SU-DHL-6 (cell line): ENCODE measurements around the gene LGALS1.

Experiments used
- H2AFZ ChIP-seq: fragments of 200-600 bp; sonication (generic); 2 replicates; pipeline ENCODE4 v1.6.1; 2014; ENCODE audit warnings: low read depth, mild to moderate bottlenecking, moderate library complexity, mixed read lengths, antibody characterized with exemption, low read length; ENCODE audit not compliant: severe bottlenecking
- H3F3A ChIP-seq: fragments of 200-600 bp; shearing (Covaris generic); 2 replicates; pipeline ENCODE4 v1.6.0; 2016; ENCODE audit warnings: antibody characterized with exemption, mild to moderate bottlenecking; ENCODE audit not compliant: insufficient read depth
- H3K27ac ChIP-seq: fragments of 200-600 bp; sonication (generic); 2 replicates; pipeline ENCODE4 v1.5.1; 2016; ENCODE audit warnings: low read depth, mild to moderate bottlenecking, low read length, moderate library complexity, mixed read lengths
- H3K27me3 ChIP-seq: fragments of 200-600 bp; sonication (generic), shearing (Covaris generic); 2 replicates; pipeline ENCODE4 v1.6.0; 2014; ENCODE audit warnings: mild to moderate bottlenecking, low read length
- H3K36me3 ChIP-seq: fragments of 200-600 bp; sonication (generic); 2 replicates; pipeline ENCODE4 v1.6.1; 2014; ENCODE audit warnings: mild to moderate bottlenecking, low read length, mixed read lengths
- H3K4me2 ChIP-seq: fragments of 300-600, 200-600 bp; shearing (Covaris generic), sonication (generic); 2 replicates; pipeline ENCODE4 v1.6.0; 2014; ENCODE audit warnings: low read length, low read depth, mild to moderate bottlenecking; ENCODE audit not compliant: poor library complexity, severe bottlenecking
- H3K4me3 ChIP-seq: fragments of 200-600 bp; sonication (generic); 2 replicates; pipeline ENCODE4 v1.5.1; 2014; ENCODE audit warnings: antibody characterized with exemption, low read length, mild to moderate bottlenecking, mixed read lengths; ENCODE audit not compliant: insufficient read depth, poor library complexity, severe bottlenecking
- H3K79me2 ChIP-seq: fragments of 200-600 bp; sonication (generic); 2 replicates; pipeline ENCODE4 v1.6.1; 2014; ENCODE audit warnings: mild to moderate bottlenecking, low read length, moderate library complexity; ENCODE audit not compliant: insufficient read depth
- H3K9ac ChIP-seq: fragments of 200-600 bp; sonication (generic); 2 replicates; pipeline ENCODE4 v1.7.0; 2014; ENCODE audit warnings: mild to moderate bottlenecking, low read length
- H3K9me2 ChIP-seq: fragments of 200-600 bp; sonication (generic); replicated peaks from 2 replicates; pipeline ENCODE4 v1.6.1; 2014; ENCODE audit warnings: low read length; ENCODE audit not compliant: insufficient read depth
- H3K9me3 ChIP-seq: fragments of 200-600 bp; sonication (generic); 2 replicates; pipeline ENCODE4 v1.6.1; 2014; ENCODE audit warnings: low read length, mixed read lengths; ENCODE audit not compliant: insufficient read depth
- H4K20me1 ChIP-seq: fragments of 200-600 bp; sonication (generic); 2 replicates; pipeline ENCODE4 v1.6.1; 2014; ENCODE audit warnings: low read depth, mild to moderate bottlenecking, antibody characterized with exemption, low read length, moderate library complexity, mixed read lengths
- EZH2phosphoT487 ChIP-seq: fragments of 200-600 bp; sonication (generic), shearing (Covaris generic); conservative IDR thresholded peaks from 2 replicates; pipeline ENCODE4 v1.6.1; 2018; ENCODE audit warnings: mild to moderate bottlenecking, antibody characterized with exemption, low read length, moderate library complexity, mixed read lengths
- TF ChIP-seq, protein P1 (sequence below): fragments of 200-600 bp; sonication (generic); IDR thresholded peaks from one replicate; pipeline ENCODE4 v1.5.1; 2017; ENCODE audit warnings: antibody characterized with exemption, mild to moderate bottlenecking, low read length, moderate library complexity; ENCODE audit not compliant: insufficient read depth, poor library complexity, severe bottlenecking

Gene LGALS1

DNA sequence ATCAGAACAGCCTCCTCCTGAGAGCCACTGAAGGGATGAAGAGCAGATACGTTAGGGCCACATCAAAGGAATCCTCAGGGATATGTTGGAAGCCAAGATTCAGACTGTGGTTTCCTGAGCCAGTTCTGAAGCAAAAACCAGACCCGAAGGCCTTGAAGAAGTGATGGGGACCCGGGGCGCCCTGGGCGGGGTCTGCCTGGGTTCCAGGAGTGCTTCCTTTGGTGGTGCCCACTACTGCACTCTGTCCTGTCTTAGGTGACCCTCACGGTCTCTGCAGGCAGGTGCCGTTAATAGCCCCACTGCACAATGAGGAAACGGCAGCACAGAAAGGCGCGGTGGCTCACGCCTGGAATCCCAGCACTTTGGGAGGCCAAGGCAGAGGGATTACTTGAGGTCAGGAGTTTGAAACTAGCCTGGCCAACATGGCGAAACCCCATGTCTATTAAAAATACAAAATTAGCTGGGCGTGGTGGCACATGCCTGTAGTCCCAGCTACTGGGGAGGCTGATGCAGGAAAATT lies 48.8 kb upstream of the LGALS1 start:
- H3K4me2 ChIP-seq: peak overlapping the region; percentile 38
- no peak for TF ChIP-seq EZH2phosphoT487
- TF ChIP-seq, protein P1, sequence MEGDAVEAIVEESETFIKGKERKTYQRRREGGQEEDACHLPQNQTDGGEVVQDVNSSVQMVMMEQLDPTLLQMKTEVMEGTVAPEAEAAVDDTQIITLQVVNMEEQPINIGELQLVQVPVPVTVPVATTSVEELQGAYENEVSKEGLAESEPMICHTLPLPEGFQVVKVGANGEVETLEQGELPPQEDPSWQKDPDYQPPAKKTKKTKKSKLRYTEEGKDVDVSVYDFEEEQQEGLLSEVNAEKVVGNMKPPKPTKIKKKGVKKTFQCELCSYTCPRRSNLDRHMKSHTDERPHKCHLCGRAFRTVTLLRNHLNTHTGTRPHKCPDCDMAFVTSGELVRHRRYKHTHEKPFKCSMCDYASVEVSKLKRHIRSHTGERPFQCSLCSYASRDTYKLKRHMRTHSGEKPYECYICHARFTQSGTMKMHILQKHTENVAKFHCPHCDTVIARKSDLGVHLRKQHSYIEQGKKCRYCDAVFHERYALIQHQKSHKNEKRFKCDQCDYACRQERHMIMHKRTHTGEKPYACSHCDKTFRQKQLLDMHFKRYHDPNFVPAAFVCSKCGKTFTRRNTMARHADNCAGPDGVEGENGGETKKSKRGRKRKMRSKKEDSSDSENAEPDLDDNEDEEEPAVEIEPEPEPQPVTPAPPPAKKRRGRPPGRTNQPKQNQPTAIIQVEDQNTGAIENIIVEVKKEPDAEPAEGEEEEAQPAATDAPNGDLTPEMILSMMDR: no peak
- H3K36me3 ChIP-seq: no peaks in the 10 kb centered on the region
- H3K9me3 ChIP-seq: no peaks in the 10 kb centered on the region
- H3K79me2 ChIP-seq: no peaks in the 10 kb centered on the region
- peaks cover 16% of the 10 kb centered on the region for H3F3A ChIP-seq
- no peaks in the 10 kb centered on the region for H3K9me2 ChIP-seq
- H4K20me1 ChIP-seq: no peaks in the 10 kb centered on the region
- peak overlapping the region; percentile 46 for H3K9ac ChIP-seq
- no peak overlapping the region for H2AFZ ChIP-seq
- peak overlapping the region; percentile 85 for H3K27ac ChIP-seq
- no peaks in the 10 kb centered on the region for H3K27me3 ChIP-seq
- H3K4me3 ChIP-seq: no peak overlapping the region

DNA sequence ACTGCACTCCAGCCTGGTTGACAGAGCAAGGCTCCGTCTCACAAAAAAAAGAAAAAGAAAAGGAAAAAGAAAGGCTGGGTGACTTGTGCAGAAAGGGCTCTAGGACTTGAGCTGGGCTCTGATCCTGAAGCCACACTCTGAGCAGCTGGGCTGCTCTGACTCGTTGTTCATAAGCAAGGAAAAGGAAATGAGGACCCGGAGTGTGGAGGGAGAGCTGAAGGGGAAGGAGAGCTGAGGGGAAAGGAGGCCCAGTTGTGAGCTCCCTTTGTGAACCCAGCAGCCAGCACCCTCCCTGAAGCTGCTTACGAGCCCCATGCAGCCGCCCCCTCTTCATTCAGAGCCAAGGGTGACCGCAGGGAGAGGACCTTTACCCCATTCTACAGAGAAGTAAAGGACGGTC lies 48.3 kb upstream of the LGALS1 start:
- no peaks in the 10 kb centered on the region for H3K27me3 ChIP-seq
- no peaks in the 10 kb centered on the region for H4K20me1 ChIP-seq
- no peaks in the 10 kb centered on the region for H3K9me3 ChIP-seq
- no peak overlapping the region for H2AFZ ChIP-seq
- H3K36me3 ChIP-seq: no peaks in the 10 kb centered on the region
- peak overlapping the region; percentile 38 for H3K4me2 ChIP-seq
- H3K4me3 ChIP-seq: no peak overlapping the region
- TF ChIP-seq EZH2phosphoT487: no peak
- TF ChIP-seq, protein P1: no peak
- peak overlapping the region; percentile 85 for H3K27ac ChIP-seq
- no peaks in the 10 kb centered on the region for H3K79me2 ChIP-seq
- peak overlapping the region; percentile 46 for H3K9ac ChIP-seq
- H3F3A ChIP-seq: peaks cover 16% of the 10 kb centered on the region
- no peaks in the 10 kb centered on the region for H3K9me2 ChIP-seq

DNA sequence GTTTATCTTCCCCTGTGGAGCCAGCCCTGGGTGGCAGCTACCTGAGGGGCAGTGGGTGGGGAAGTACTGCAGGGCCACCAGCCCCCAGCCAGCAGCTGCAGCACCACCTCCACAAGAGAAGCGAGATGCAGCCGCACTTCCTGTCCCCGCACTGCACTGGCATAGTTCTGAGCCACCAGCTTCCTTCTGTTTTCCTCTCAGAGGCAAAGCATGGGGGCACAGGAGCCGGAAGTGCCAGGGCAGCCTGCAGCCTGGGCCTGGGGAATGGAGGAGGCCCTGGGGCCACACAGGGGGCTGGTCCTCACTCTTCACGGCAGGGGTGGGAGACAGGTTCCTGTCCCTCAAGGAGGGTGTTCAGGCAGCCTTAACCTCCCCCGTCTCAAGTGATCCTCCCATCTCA lies 47.9 kb upstream of the LGALS1 start:
- Histone ChIP-seq H3K27me3 (no peaks in the 10 kb centered on the region), H3K79me2 (no peaks in the 10 kb centered on the region), H3K9me2 (no peaks in the 10 kb centered on the region), H3K4me2 (peak overlapping the region; percentile 38), H3K27ac (peak overlapping the region; percentile 85), H3K36me3 (no peaks in the 10 kb centered on the region), H4K20me1 (no peaks in the 10 kb centered on the region), H3K9me3 (no peaks in the 10 kb centered on the region), H3K4me3 (no peak overlapping the region), H3F3A (peaks cover 16% of the 10 kb centered on the region), H2AFZ (no peak overlapping the region), H3K9ac (peak overlapping the region; percentile 46)
- TF ChIP-seq, protein P1: no peak
- TF ChIP-seq EZH2phosphoT487: no peak
